HG03571 (cell line): ENCODE results near the gene GFOD1.

ENCODE experiments used
- ATAC-seq: cut with Tn5 transposase; IDR thresholded peaks from one replicate; pipeline ENCODE4 v1.9.1; 2021; ENCODE audit not compliant: unreplicated experiment

The GFOD1 gene

GRCh38 chr6:13487122-13488014, at the start of gene GFOD1:
TSS of gene GFOD1 (minus strand) at chr6:13487600. CDS start at chr6:13486890, 710 bp downstream.
- ATAC-seq = peak; percentile 76

- ATAC-seq = no peak
Observed at GRCh38 chr6:13536796-13537526, 49.6 kb upstream of the GFOD1 start.

GRCh38 chr6:13535306-13535705, 47.9 kb upstream of the GFOD1 start:
- ATAC-seq = no peak

GRCh38 chr6:13534536-13534935, 47.1 kb upstream of the GFOD1 start:
- no peak for ATAC-seq

- no peak for ATAC-seq
Observed at GRCh38 chr6:13531956-13532355, 44.6 kb upstream of the GFOD1 start.

GRCh38 chr6:13528777-13529343, 41.5 kb upstream of the GFOD1 start:
- ATAC-seq = no peak

- ATAC-seq = no peak
Observed at GRCh38 chr6:13528232-13528631, 40.8 kb upstream of the GFOD1 start.

GRCh38 chr6:13527671-13528056, 40.3 kb upstream of the GFOD1 start:
- no peak for ATAC-seq

- peak; percentile 53 for ATAC-seq
Observed at GRCh38 chr6:13526727-13527670, 39.6 kb upstream of the GFOD1 start.

GRCh38 chr6:13526357-13526726, 38.9 kb upstream of the GFOD1 start:
- ATAC-seq = no peak

GRCh38 chr6:13524801-13525508, 37.6 kb upstream of the GFOD1 start:
- no peak for ATAC-seq

GRCh38 chr6:13523826-13524622, 36.6 kb upstream of the GFOD1 start:
- no peak for ATAC-seq

- ATAC-seq = no peak
Observed at GRCh38 chr6:13522656-13523055, 35.3 kb upstream of the GFOD1 start.

- ATAC-seq = no peak
Observed at GRCh38 chr6:13519839-13520238, 32.4 kb upstream of the GFOD1 start.

GRCh38 chr6:13517116-13517515, 29.7 kb upstream of the GFOD1 start:
- ATAC-seq = no peak

- ATAC-seq = no peak
Observed at GRCh38 chr6:13515912-13516311, 28.5 kb upstream of the GFOD1 start.

GRCh38 chr6:13513626-13514502, 26.5 kb upstream of the GFOD1 start:
- ATAC-seq = no peak

- no peak for ATAC-seq
Observed at GRCh38 chr6:13512900-13513299, 25.5 kb upstream of the GFOD1 start.
